Hepatocyte (in vitro differentiated cells): ENCODE results near the gene SH3PXD2A. TPM values are rescaled to one million over a fixed set of nuclear protein-coding genes. Genes with fewer than 3 reads are reported as not detected.
A peak's percentile ranks its signal among the peaks of the same experiment; 100 is the strongest.

Experiments used
- DNase-seq: peaks from one replicate; pipeline ENCODE4 v3.0.0-alpha.2; 2016; ENCODE audit warnings: low spot score
- H2AFZ ChIP-seq: fragments of 200-600 bp; sonication (generic); 2 replicates; pipeline ENCODE4 v1.6.0; 2016; ENCODE audit warnings: antibody characterized with exemption, mild to moderate bottlenecking
- H3K27ac ChIP-seq: fragments of 200-600 bp; sonication (generic); 2 replicates; pipeline ENCODE4 v1.5.1; 2016; ENCODE audit warnings: mild to moderate bottlenecking
- H3K27me3 ChIP-seq: fragments of 200-600 bp; sonication (generic); 2 replicates; pipeline ENCODE4 v1.6.1; 2016
- H3K36me3 ChIP-seq: fragments of 200-600 bp; sonication (generic); replicated peaks from 2 replicates; pipeline ENCODE4 v1.5.1; 2016; ENCODE audit warnings: low read depth; ENCODE audit not compliant: insufficient read depth
- H3K4me1 ChIP-seq: fragments of 200-600 bp; sonication (generic); 2 replicates; pipeline ENCODE4 v1.5.1; 2016; ENCODE audit warnings: mild to moderate bottlenecking, moderate library complexity; ENCODE audit not compliant: insufficient read depth
- H3K4me2 ChIP-seq: fragments of 200-600 bp; sonication (generic); 2 replicates; pipeline ENCODE4 v1.6.0; 2016
- H3K4me3 ChIP-seq: fragments of 200-600 bp; sonication (generic); 2 replicates; pipeline ENCODE4 v1.5.1; 2016; ENCODE audit warnings: mild to moderate bottlenecking
- H3K79me2 ChIP-seq: fragments of 200-600 bp; sonication (generic); 2 replicates; pipeline ENCODE4 v1.6.0; 2017; ENCODE audit warnings: mild to moderate bottlenecking
- H3K9me2 ChIP-seq: fragments of 200-600 bp; sonication (generic); replicated peaks from 2 replicates; pipeline ENCODE4 v1.6.0; 2017; ENCODE audit warnings: mild to moderate bottlenecking; ENCODE audit not compliant: insufficient read depth
- H3K9me3 ChIP-seq: fragments of 200-600 bp; sonication (generic); 2 replicates; pipeline ENCODE4 v1.5.1; 2016; ENCODE audit warnings: low read depth, mild to moderate bottlenecking
- H4K20me1 ChIP-seq: fragments of 200-600 bp; sonication (generic); 2 replicates; pipeline ENCODE4 v1.6.0; 2016; ENCODE audit warnings: mild to moderate bottlenecking; ENCODE audit not compliant: insufficient read depth, poor library complexity, severe bottlenecking
- CTCF ChIP-seq: fragments of 200-600 bp; sonication (generic); IDR thresholded peaks from 2 replicates; pipeline ENCODE4 v1.5.1; 2016; ENCODE audit warnings: antibody characterized with exemption, mild to moderate bottlenecking; ENCODE audit not compliant: poor library complexity
- EZH2 ChIP-seq: fragments of 200-600 bp; sonication (generic); IDR thresholded peaks from 2 replicates; pipeline ENCODE4 v1.6.1; 2016; ENCODE audit warnings: antibody characterized with exemption, mild to moderate bottlenecking, borderline replicate concordance
- EZH2phosphoT487 ChIP-seq: fragments of 200-600 bp; sonication (generic); IDR thresholded peaks from one replicate; pipeline ENCODE4 v1.6.1; 2018; ENCODE audit warnings: antibody characterized with exemption, mild to moderate bottlenecking, low read depth, moderate library complexity; ENCODE audit not compliant: unreplicated experiment, severe bottlenecking
- WGBS: methylation state at CpG from one replicate; pipeline ENCODE4 v1.1.6; 2016; ENCODE audit warnings: low lambda C conversion rate; ENCODE audit errors: missing lambda C conversion rate; 5-methylcytosine and 5-hydroxymethylcytosine counted together
- polyA plus RNA-seq: library from polyadenylated mRNA; unstranded; fragments of >200 nt; fragmentation: Nextera tagmentation; extraction: Ambion mirVana; gene quantifications from 2 replicates; pipeline ENCODE4 v1.2.1, GENCODE V29; 2016
- total RNA-seq: library from RNA; depleted of rRNA; stranded (reverse); fragments of >200 nt; gene quantifications from 2 replicates; pipeline ENCODE4 v1.2.3, GENCODE V29; 2014

SH3PXD2A gene
- total and polyA plus RNA-seq, 2 experiments from 2014 or later: 8.4 to 13.6 TPM

DNA sequence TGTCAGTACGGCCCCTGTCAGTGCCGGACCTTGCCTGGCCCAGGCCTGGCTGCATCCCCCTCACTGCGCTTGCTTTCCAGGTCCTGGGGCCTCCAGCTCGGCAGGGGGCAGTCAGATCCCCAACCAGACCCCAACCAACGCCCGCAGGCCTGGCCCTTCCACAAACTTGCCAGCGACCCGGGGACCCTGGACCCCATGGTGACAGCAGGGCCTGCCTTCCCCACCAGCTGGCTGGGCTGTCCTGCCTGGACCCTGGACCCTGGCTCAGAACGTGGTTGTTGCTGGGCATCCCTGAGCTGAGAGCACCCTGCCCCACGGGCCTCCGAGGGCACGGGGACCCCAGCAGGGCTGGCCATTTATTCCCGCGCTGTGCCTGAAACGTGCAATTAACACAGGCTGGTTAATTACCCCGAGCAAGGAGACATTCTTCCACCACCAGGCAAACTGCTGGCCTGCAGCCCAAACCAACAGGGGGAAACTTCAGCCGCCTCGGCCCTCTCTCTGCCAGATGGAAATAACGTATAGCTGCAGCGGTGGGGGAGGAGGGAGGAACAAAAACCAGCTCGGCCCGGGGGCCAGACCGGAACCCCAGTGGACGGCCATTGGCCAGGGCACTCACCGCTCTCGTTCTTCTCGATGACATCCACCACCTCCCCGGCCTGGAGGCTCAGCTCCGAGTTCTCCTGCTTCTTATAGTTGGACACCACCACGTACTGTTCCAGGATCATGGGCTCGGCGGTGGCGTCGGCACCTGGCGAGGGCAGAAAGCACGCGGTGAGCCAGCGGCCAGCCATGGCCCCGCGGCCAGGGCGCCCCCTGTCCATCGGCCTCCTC, 194.8 kb downstream of the SH3PXD2A start:
- H2AFZ ChIP-seq: no peak overlapping the region
- H3K79me2 ChIP-seq: peaks cover 30% of the 10 kb centered on the region
- H3K9me3 ChIP-seq: no peaks in the 10 kb centered on the region
- DNase-seq: no peak
- H3K27ac ChIP-seq: peak overlapping the region; percentile 93
- no peaks in the 10 kb centered on the region for H3K9me2 ChIP-seq
- WGBS: 76% methylated on average over 35 of the region's 42 CpGs
- peak overlapping the region; percentile 89 for H3K4me2 ChIP-seq
- H3K27me3 ChIP-seq: no peaks in the 10 kb centered on the region
- H3K4me3 ChIP-seq: peak overlapping the region; percentile 33
- no peak for TF ChIP-seq EZH2
- no peak for TF ChIP-seq EZH2phosphoT487
- TF ChIP-seq CTCF: no peak
- H3K4me1 ChIP-seq: peaks cover 12% of the 10 kb centered on the region
- no peaks in the 10 kb centered on the region for H4K20me1 ChIP-seq
- no peaks in the 10 kb centered on the region for H3K36me3 ChIP-seq

DNA sequence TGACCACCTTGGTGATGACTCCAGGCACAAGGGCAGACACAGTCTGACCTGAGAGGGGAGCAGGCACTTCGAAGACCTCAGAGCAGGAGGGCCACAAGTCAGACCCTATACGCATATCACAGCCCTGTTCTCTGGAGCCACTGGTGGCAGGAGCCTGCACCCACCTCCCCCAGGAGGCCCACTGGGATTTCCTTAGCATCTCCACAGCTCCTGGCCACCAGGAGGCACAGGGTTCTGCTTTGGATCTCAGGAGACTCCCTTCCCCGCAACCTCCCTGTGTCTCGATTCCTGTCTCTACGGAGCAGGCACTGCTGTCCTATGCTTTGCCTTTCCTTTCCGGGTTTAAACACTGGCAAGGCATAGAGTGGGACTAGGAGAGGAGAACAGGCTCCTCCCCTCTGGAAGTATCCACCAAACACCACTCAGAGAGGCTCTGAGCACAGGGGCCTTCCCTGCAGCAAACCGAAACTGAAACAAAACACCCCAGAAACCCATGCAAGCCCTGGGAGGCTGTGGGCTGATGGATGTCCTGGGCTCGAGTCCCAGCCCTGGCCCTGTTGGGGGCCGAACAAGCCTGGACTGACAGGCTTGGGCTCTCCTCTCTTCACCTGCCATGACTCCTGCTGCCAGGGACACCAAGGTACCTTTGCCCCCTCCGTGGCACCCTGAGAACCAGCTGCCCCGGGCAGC, 195.6 kb downstream of the SH3PXD2A start:
- TF ChIP-seq EZH2 (no peak), CTCF (peak; percentile 8), EZH2phosphoT487 (no peak)
- Histone ChIP-seq H3K36me3 (no peaks in the 10 kb centered on the region), H3K9me3 (no peaks in the 10 kb centered on the region), H3K9me2 (no peaks in the 10 kb centered on the region), H3K79me2 (peaks cover 36% of the 10 kb centered on the region), H3K4me1 (peaks cover 12% of the 10 kb centered on the region), H2AFZ (no peak overlapping the region), H3K27ac (peak overlapping the region; percentile 93), H4K20me1 (no peaks in the 10 kb centered on the region), H3K4me2 (peak overlapping the region; percentile 89), H3K27me3 (no peaks in the 10 kb centered on the region), H3K4me3 (peak overlapping the region; percentile 23)
- peak; percentile 73 for DNase-seq
- 43% methylated on average over 8 of the region's 11 CpGs for WGBS

DNA sequence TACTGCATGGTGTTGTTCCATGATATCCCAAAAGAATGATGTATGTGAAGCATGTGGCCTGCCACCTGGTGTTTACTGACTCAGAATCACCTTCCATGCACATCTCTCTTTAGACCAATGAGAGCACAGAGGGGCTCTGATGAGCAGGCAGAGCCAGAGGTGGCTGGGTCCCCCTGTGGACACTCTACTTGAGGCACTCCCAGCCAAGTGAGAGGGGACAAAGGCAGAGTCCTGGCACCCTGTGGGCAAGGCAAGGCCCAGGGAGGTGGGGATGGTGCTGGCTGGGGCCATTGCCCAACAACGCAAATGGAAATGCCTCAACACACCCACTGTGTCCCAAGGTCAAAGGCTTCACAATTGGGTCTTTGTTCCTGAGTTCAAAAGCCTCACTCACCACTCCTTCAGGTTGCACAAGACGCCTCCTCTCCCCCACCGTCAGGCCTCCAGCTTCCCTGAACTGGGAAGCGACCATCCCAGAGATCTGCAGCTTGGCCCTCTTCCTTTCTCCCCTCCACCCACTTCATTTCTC, 197.3 kb downstream of the SH3PXD2A start:
- Histone ChIP-seq H3K36me3 (no peaks in the 10 kb centered on the region), H3K27ac (peak overlapping the region; percentile 71), H3K79me2 (peaks cover 43% of the 10 kb centered on the region), H3K4me2 (no peak overlapping the region), H3K9me3 (no peaks in the 10 kb centered on the region), H2AFZ (no peak overlapping the region), H3K4me1 (peaks cover 12% of the 10 kb centered on the region), H3K4me3 (no peak overlapping the region), H3K9me2 (no peaks in the 10 kb centered on the region), H4K20me1 (no peaks in the 10 kb centered on the region), H3K27me3 (no peaks in the 10 kb centered on the region)
- 83% methylated on average over 4 of the region's 4 CpGs for WGBS
- TF ChIP-seq EZH2: no peak
- TF ChIP-seq EZH2phosphoT487: no peak
- TF ChIP-seq CTCF: no peak
- DNase-seq: no peak
